Activated naive CD8-positive, alpha-beta T cell treated with anti-CD3 and anti-CD28 coated beads, Interleukin-2, amount 50 U/mL, for 16 hours (primary cell): ENCODE data around the gene MACF1.
"Not testable (repeated sequence)": the region's sequence is repeated elsewhere in the genome, so short reads cannot be mapped to it uniquely, and the experiment has no call there.

Source experiments
- DNase-seq: peaks from one replicate; pipeline ENCODE4 v3.0.0-alpha.2; 2020; ENCODE audit warnings: low read depth, low spot score

MACF1 gene

DNA sequence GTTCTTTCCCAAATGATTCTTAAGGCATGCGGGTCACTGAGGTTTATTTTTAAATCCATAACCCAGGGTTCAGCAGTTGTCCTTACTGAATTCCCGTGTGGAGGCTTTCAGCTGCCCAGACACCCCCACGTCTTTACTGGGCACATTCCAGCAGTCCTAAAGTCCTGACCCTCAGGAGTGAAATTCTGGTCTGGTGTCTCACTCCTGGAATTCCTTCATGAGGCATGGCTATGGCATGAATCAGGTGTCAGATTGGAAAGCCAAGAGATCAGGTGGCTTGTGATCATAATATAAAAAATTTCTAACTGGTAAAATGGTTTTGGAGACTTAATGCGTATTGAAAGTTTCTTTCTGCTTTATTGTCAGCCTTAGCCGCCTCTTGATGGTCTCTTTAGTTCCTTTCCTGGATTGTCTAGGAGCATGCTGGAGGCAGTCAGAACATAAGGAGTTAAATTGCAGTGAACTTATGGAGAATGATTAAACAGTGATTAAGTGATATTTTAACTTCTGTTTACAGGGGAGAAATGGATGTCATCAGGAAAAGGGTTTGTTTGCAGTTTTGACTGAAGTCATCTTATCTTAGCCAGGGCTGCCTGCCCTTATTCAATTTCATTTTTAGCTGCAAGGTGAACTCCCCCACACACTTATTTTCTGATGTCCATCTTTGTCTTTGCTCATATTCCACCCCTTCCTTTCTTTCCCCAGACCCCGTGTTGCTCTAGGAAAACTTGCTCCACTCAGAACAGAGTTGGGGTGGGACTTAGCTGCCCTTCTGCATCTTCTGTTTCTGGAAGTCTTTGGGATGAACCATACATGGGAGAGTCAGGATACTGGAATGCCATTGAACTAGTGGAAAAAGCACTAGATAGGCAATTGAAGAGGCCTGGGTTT is 25.7 kb upstream of the MACF1 start:
- DNase-seq = no peak

DNA sequence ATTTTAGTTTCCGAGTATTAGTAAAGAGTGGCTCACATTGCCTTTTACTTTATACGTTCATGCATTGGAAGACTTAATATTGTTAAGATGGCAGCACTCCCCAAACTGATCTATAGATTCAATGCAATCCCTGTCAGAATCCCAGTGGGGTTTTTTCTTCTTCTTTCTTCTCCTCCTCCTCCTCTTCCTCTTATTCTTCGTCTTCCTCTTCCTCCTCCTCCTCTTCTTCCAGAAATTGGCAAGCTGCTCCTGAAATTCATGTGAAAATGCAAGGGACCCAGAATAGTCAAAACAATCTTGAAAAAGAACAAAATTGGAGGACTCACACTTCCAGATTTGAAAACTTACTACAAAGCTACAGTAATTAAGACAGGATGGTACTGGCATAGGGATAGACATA is 23.2 kb upstream of the MACF1 start:
- no peak for DNase-seq

DNA sequence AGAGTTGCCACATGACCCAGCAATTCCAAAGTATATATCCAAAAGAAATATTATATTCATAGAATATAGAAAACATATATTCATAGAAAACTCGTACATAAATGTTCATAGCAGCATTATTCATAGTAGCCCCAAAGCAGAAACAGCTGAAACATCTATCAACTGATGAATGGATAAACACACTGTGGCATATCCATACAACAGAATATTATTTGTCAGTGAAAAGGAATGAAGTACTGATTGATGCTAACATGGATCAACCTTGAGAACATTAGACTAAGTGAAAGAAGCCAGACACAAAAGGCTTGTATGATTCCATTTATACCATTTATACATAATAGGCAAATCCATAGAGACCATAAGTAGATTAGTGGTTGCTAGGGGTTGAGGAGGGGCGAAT is 21.7 kb upstream of the MACF1 start:
- no peak for DNase-seq

DNA sequence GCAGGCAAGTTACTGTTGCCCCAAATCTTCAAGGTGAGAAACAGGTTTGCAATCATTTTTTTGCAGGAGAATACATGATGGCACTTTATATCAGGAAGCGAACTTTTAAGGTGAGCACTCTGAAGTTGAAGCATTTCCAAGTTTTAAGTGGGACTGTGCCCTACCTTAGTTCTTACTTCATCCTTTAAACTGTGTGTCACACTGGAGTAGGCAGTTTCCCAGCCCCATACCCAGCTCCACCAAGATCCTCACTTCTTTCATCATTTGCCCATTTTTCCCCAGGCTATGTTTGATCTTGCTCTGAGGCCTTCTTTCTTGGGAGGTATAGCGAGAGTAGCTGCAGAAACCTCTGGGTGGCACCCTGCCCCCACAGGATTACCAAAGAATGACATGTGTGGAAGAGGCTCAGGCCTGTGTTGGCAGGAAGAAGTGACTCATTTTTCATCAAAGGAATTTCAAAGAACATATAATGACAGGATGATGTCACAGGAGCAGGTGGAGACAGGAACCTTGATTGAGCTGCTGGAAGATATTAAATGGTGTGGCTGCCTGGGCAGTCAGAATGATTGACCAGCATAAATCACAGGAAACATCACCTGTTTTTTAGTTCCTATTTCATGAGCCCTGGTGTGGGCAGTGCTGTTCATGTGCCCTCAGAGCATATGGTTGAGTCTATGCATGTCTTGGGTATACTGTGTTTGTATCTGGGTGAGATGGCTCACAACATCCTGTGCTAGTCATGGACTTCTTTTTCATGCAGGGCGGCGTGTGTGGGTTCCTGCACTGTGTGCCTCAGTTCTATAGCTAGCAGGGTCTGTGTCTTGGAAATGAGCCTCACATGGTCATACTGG is 20.8 kb upstream of the MACF1 start:
- DNase-seq = peak; percentile 70

DNA sequence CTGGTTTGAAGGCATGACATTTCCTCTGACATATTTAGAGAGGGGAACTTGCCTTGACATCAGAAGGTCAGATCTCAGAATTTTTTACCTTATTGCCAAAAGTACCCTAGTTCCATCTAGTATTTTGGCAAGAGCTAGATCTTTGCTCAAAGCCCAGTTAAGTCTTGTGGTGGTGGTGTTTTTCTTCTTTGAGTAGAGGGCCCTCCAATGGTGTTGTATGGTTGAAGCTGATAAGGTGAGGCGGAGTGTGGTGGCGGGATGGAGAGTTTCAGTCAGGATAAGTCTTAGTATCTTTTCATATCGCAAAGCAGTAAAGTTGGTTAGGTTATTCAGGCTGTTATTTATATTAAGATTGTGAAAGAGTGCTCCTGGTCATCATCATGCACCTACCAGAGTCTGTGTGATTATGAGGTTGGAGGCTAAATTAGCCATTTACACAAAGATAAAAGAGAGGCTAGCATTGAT is 20.1 kb upstream of the MACF1 start:
- DNase-seq = no peak

DNA sequence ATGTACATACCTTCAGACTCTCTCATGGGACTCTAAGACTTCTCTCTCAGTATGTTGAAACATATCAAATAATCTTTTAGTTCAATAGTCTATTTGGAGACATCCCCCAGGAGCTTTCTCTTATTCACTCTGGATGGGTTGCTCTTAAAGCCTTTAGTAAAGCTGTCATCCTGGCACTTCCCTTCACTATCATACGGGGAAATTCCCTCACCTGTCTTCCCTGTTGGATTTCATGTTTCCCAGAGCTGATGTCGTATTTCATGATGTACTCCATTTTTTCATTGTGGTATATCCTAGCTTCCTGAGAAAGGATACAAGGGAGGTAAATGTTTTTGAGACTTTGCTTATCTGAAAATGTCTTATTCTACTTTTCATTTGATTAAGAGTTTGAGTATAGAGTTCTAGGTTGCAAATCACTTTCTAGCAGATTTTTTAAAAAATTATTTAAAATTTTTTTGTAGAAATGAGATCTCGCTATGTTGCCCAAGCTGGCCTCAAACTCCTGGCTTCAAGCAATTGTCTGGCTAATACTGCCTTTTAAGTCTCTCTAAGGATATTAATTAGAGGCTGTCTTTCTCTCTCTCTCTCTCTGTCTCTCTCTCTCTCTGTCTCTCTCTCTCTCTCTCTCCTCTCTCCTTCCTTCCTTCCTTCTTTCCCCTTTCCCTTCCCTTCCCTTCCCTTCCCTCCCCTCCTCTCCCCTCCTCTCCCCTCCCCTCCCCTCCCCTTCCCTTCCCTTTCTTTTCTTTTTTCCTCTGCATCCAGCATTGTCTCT is 17.0 kb upstream of the MACF1 start:
- DNase-seq = no peak

DNA sequence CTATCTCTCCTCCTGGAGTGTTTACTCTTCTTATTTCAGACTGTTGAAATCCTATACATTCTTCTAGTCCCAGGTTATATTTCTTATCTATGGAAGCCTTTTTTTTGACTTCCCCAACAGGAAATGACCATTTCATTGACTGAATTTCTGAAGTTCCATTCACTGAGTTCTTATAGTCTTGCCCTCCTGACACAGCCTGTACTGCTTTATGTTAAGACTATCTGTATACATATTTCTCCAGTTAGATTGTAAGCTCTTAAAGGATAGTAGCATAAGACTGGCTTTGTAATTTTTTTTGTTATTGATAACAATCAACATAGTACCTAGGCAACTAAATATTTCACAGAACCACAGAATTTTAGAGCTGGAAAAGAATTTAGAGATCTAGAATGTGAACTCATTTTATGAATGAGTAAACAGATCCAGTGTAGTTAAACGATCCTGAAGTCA is 14.9 kb upstream of the MACF1 start:
- no peak for DNase-seq

DNA sequence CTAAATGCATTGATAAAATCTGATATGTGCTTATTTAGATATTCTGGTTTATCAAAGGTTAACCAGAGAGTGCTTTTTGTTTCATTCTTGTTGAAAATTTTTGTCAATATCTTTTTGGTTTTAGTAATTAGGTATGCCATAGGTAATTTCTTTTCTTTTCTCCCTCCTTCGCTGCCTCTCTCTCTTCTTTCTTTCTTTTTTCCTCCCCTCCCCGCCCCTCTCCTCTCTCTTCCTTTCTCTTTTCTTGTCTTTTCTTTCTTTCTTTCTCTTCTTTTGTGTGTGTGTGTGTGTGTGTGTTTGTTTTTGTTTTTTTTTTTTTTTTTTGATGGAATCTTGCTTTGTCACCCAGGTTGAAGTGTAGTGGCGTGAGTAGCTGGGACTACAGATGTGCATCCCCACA is 14.4 kb upstream of the MACF1 start:
- no peak for DNase-seq

DNA sequence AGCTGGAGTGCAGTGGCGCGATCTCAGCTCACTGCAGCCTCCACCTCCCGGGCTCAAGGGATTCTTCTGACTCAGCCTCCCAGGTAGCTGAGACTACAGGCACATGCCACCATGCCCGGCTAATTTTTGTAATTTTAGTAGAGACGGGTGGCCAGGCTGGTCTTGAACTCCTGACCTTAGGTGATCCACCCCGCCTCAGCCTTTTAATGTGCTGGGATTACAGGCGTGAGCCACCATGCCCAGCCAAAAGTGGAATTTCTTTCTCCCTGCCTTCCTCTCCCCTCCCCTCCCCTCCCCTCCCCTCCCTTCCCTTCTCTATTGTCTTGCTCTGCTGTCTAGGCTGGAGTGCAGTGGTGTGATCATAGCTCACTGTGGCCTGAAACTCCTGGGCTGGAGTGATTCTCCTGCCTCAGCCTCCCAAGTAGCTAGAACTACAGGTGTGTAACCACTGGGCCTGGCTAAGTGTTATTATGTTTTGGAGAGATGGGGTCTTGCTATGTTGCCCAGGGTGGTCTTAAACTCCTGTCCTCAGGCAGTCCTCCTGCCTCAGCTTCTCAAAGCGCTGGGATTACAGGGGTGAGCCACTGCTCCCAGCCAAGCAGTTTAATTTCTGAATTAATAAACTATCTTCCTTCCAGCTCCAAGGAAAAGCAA is 10.0 kb upstream of the MACF1 start:
- no peak for DNase-seq

DNA sequence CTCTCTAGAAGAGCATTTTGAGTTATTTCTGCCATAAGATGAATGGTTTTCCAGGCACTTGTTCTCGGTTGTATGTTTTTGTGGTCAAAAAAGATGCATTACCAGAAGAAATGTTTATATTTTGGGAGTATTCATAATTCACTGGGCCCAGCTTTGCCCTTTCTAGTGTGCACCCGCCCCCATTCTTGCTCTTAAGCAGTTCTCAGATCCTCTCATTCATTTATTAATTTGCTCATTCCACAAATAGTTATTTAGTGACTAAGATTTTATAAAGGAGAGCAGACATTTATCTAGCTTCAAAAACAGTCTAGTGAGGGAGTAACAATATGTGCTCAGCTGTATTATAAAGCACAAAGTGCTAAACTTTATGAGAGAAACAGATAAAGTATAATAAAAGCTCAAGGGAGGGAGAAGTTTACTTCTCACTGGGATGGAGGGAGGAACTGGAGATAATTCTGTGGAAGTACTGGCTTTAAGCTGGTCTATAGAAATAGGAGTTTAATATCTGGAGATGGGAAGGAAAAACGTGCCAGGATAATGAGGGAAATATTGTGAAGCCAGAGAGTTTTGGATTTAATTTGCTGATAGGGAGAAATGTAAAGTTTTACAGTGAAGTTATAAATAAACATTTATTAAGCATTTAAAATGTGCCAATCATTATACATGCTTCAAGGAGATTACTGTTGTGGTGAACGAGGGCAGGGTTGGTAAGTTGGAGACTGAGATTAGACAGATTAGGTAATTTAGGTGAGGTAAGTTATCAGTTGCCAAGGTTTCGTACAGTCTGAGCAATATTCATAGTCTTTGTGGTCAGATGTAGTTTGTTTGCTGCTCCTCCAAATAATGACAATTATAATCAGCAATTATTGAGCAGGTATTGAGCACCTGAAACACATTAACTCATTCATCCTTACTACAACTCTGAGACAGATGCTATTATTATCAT is 9.1 kb upstream of the MACF1 start:
- no peak for DNase-seq

DNA sequence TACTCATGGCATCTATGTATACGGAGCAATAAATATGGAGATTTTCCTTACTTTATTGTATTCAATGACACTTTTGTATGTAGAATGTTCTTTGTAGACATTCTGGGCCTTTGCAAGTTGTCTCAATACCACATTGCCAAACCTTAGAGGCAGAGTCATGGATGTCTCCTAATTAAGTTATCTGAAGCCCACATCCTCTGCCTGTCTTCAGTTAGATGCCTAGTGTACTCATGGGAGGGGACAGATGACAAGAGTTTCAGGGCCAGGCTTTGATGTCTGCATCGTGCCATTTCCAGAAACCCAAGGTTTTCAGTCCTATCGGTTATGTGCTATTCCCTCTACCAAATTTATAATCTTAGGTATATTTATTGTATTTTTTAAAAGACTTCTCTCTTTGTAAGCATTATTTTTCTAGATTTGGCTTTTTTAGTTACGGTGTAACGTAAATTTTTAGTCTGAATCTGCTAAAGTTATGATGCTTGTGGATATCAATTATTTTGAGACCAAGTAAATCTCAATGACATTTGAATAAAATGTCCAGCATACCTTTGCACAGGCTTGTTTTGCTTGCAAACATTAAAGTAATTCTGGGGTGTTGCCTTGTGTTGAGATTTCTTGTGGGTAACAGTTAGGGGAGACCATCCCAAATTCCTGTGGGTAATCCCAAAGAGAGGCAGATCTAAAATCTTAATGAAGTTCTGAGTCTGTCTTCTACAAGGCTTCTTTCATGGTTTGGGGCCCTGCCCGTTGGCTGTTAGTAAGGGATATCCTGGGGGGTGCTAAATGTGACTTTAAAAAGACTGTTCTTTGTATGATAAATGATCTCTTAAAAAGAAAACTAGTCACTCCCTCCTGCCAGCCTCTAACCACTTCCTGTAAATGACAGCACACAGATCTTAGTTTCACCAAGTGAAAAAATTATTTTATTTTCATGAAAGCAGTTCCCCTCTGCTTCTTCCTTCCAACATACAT is 8.0 kb upstream of the MACF1 start:
- DNase-seq = no peak

DNA sequence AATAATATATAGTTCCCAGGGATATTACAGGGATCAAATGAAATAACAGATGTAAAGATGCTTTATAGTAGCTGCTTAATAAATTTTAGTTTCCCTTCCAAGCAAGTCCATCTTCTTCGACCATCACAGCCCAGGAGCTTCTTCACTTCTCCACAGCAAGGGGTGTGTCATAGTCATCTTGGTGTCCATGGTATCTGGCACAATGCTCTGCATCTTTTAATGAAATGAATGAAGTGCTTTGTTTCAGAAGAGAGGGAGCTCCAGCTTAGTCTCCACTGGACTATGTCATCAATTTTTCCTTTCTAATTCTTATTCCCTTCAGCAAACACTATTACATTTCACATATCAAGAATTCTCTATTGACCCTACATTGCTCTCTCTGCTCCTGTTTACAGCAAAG is 4.9 kb upstream of the MACF1 start:
- DNase-seq = no peak

DNA sequence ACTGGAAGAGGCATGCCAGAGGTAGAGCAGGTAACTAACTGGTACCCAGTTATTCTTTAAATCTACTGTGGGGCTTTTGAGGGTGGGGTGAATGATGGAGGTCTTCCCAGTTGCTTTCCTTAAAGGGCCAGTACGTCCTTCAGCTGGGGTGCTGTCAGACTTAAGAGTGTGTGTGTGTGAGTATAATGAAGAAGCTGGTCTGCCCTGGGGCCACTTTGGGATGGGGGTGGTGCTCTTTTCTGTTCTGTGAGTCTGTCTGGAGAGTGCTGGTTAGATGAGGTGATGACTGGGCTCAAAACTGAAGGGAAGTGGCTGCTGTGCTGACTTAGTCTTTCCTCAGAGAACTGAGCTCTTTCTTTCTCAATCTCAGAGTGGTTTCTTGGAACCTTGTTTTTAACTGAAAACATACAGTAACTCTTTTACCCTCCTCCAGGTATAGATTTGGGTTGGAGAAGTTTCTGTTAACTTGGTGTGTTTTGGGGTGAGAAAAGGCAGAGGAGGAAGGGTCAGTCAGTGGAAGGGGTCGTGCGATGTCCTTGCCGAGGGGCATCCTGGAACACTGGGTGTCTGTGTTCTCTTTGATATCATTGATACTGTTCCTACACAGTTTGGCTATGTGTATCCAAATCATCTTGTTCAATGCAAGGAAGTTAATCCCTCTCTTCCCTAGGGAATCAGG is 746 bp downstream of the MACF1 start:
- DNase-seq = peak; percentile 61

DNA sequence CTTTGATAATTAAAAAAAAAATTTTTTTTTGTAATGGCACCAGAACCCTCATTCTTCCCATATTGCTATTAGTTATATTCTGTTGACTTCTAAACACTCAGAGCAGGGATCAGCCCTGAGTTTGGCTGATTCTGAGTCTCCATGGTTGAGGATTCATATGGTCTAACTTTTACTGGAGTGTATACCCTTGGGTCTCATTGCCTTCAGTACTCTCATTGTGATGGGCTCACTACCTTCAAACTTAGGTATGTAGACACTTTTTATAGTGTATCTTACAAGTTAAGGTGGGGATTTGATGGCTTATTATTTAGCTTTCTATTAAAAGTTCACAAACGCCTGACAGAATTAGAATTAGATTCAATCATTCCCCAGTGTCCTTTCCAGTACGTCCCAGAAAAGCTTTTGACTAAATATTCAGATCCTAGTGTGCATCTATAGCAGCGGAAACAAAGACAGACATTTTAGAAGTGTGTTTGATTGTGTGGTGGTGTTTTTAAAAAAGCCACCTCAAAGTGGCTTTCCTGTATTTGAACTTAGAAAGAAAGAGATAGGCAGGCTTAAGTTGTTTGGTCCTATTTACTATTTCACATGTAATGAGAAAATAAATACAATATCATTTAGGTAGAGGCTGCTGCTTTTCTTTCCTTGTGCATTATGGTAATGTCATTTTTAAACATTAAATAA is 1.4 kb downstream of the MACF1 start:
- DNase-seq = no peak

DNA sequence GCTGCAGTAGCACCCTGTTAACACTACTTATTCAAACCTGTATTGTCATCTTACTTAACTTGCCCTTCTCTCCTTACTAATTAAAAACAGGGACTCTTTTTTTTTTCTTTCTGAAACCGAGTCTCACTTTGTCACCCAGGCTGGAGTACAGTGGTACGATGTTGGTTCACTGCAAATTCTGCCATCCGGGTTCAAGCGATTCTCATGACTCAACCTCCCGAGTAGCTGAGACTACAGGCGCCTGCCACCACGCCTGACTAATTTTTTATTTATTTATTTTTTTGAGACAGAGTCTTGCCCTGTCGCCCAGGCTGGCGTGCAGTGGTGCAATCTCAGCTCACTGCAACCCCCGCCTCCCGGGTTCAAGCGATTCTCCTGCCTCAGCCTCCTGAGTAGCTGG is 3.9 kb downstream of the MACF1 start:
- DNase-seq = not testable (repeated sequence)

DNA sequence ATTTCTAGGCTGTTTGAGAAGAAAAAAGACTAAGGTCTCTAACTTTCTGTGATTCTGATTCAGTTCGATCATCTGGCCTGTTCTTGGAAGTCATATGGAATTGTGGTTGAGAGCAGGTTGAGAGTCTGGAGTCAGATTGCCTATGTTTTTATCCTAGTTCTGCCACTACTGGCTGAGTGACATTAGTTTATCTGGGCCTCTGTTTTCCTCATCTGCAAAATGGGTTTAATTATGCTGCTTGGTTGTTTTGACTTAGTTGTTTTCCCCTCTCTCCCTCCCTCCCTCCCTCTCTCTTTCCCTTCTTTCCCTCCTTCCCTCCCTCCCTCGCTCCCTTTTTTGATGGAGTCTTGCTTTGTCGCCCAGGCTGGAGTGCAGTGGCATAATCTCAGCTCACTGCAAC is 6.2 kb downstream of the MACF1 start:
- no peak for DNase-seq

DNA sequence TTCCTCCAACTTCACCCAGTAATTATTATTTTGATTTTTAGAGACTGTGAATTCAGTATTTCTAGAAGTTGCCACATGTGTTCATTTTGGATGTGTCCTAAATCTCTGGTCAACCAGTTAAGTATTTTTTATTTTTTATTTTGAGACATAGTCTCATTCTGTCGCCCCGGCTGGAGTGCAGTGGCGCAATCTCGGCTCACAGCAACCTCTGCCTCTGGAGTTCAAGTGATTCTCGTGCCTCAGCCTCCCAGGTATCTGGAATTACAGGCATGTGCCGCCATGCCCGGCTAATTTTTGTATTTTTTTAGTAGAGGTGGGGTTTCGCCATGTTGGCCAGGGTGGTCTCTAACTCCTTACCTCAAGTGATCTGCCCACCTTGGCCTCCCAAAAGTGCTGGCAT is 8.0 kb downstream of the MACF1 start:
- no peak for DNase-seq

DNA sequence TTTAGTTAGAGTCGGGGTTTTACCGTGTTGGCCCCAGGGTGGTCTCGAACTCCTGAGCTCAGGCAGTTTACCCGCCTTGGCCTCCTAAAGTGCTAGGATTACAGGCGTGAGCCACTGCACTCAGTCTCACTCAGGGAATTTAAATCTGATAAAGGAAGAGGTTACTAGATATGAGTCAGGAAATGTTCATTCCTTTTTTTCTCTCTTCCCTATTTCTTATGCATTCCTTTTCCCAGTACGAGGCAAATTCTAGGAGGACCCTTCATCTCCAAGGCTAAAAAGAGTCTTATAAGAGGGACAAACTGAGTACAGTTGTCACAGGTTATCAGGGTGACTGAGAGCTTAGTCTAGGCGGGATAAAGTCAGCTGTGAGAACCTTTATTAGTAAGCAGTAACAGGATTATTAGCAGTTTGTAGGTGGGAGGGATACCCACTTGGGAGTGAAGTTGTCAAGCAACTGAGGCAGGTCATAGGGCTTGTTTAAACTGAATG is 9.1 kb downstream of the MACF1 start:
- no peak for DNase-seq
